ENCODE results near the gene TMCC2.

The TMCC2 gene

DNA sequence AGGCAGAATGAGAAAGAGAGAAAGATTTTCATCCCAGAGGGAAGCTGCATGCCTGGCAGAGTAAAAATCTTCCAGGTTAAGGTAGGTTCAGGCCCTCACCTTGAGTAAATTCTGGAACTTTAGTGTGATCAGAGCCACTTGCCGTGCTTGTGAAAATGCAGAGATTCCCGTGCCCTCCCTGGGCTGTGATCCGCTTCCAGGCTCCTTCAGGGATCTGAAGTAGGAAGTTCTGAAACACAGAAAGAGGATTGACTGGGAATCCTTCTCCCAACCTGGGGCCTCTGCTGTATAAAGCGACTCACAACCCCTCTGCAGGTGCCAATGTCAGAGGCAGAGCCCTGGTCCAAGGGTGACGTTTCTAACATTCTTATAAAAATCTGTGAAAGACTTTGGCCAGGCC lies 67.2 kb downstream of the TMCC2 start:
- TF ChIP-seq FOXP2 (optimal IDR thresholded peaks at IDR 0.05; ENCODE audit: borderline replicate concordance, extremely low read depth, extremely low read length, insufficient read depth) (no peak), SIN3A (IDR thresholded peaks at IDR 0.05; ENCODE audit: borderline replicate concordance, insufficient read depth, low read length) (no peak), TAF1 (IDR thresholded peaks at IDR 0.05; ENCODE audit: borderline replicate concordance, insufficient read depth, low read length) (no peak), POLR2AphosphoS5 (IDR thresholded peaks at IDR 0.05; ENCODE audit: low read depth, low read length) (no peak)
- TF ChIP-seq, protein P1, sequence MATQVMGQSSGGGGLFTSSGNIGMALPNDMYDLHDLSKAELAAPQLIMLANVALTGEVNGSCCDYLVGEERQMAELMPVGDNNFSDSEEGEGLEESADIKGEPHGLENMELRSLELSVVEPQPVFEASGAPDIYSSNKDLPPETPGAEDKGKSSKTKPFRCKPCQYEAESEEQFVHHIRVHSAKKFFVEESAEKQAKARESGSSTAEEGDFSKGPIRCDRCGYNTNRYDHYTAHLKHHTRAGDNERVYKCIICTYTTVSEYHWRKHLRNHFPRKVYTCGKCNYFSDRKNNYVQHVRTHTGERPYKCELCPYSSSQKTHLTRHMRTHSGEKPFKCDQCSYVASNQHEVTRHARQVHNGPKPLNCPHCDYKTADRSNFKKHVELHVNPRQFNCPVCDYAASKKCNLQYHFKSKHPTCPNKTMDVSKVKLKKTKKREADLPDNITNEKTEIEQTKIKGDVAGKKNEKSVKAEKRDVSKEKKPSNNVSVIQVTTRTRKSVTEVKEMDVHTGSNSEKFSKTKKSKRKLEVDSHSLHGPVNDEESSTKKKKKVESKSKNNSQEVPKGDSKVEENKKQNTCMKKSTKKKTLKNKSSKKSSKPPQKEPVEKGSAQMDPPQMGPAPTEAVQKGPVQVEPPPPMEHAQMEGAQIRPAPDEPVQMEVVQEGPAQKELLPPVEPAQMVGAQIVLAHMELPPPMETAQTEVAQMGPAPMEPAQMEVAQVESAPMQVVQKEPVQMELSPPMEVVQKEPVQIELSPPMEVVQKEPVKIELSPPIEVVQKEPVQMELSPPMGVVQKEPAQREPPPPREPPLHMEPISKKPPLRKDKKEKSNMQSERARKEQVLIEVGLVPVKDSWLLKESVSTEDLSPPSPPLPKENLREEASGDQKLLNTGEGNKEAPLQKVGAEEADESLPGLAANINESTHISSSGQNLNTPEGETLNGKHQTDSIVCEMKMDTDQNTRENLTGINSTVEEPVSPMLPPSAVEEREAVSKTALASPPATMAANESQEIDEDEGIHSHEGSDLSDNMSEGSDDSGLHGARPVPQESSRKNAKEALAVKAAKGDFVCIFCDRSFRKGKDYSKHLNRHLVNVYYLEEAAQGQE (IDR thresholded peaks at IDR 0.05; ENCODE audit: insufficient read depth in 1 of 2, low read depth in 2 of 2, low read length in 2 of 2): no peak

DNA sequence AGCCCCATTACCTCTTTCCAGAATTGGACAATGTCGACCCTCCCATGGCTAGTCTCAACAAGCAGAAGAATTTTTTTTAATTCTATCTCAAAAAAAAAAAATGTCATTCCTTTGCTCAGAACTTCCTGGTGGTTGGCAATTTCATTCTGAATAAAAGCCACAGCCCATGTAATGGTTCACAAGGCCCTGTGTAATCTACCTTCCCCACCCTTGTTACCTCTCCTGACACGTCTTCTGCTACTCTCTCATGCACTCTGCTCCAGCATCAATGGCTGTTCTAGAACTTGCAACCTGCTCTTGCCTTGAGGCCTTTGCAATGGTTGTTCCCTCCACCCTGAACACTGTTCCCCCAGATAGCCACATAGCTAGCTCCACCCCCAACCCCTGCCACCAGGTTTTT lies 68.4 kb downstream of the TMCC2 start:
- TF ChIP-seq SIN3A (IDR thresholded peaks at IDR 0.05; ENCODE audit: borderline replicate concordance, insufficient read depth, low read length) (no peak), TAF1 (IDR thresholded peaks at IDR 0.05; ENCODE audit: borderline replicate concordance, insufficient read depth, low read length) (no peak), POLR2AphosphoS5 (IDR thresholded peaks at IDR 0.05; ENCODE audit: low read depth, low read length) (no peak), FOXP2 (optimal IDR thresholded peaks at IDR 0.05; ENCODE audit: borderline replicate concordance, extremely low read depth, extremely low read length, insufficient read depth) (no peak)
- TF ChIP-seq, protein P1 (IDR thresholded peaks at IDR 0.05; ENCODE audit: insufficient read depth in 1 of 2, low read depth in 2 of 2, low read length in 2 of 2): no peak

DNA sequence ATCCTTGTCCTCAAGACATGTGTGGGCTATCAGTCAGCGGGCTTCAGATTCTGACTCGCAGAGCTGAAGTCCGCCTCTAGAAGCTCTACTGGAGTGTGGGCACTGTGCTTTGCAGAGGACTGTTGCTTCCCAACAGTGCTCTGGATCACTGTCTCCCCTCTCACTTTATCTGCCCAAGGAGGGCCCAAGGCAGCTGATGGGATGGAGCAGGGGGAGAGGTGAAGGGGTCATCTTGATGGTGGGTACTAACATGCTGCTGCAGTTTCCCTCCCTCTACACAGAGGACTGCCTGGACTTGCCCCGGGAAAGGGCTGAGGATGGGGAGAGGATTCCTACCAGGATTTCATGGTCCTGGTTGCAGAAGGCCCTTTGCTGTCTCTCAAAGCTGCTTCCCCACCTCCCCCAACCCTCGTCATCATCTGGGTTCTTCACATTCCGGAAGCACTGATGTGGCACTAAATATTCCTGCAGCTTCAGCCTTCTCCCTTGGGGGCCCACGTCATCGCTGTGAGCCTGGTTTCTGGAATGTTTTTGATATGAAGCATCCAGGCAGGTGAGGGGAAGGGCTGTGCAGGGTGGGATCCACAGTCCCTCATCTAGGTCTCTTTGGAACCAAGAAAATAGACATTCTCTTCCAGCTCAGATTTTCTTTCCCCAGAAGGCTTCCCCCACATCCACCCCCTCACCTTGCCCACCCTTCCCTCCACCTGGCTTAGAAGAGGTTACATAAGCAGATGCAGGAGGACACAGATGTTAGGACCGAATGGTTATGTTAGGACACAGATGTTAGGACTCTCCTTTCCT lies 70.6 kb downstream of the TMCC2 start:
- TF ChIP-seq SIN3A (IDR thresholded peaks at IDR 0.05; ENCODE audit: borderline replicate concordance, insufficient read depth, low read length): no peak
- TF ChIP-seq, protein P1 (IDR thresholded peaks at IDR 0.05; ENCODE audit: insufficient read depth in 1 of 2, low read depth in 2 of 2, low read length in 2 of 2): no peak
- no peak for TF ChIP-seq FOXP2 (optimal IDR thresholded peaks at IDR 0.05; ENCODE audit: borderline replicate concordance, extremely low read depth, extremely low read length, insufficient read depth)
- no peak for TF ChIP-seq TAF1 (IDR thresholded peaks at IDR 0.05; ENCODE audit: borderline replicate concordance, insufficient read depth, low read length)
- no peak for TF ChIP-seq POLR2AphosphoS5 (IDR thresholded peaks at IDR 0.05; ENCODE audit: low read depth, low read length)

DNA sequence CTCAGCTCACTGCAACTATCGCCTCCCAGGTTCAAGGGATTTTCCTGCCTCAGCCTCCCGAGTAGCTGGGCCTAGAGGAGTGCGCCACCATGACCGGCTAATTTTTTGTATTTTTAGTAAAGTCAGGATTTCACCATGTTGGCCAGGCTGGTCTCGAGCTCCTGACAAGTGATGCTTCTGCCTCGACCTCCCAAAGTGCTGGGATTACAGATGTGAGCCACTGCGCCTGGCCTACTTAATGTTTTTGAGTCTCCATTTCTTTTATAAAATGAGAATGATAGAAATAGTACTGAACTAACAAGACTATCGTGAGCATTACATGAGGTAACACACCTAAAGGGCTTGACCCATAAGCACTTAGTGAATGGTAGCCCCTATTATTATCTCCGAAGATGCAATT lies 72.4 kb downstream of the TMCC2 start:
- no peak for TF ChIP-seq FOXP2 (optimal IDR thresholded peaks at IDR 0.05; ENCODE audit: borderline replicate concordance, extremely low read depth, extremely low read length, insufficient read depth)
- TF ChIP-seq, protein P1 (IDR thresholded peaks at IDR 0.05; ENCODE audit: insufficient read depth in 1 of 2, low read depth in 2 of 2, low read length in 2 of 2): no peak
- TF ChIP-seq POLR2AphosphoS5 (IDR thresholded peaks at IDR 0.05; ENCODE audit: low read depth, low read length): no peak
- TF ChIP-seq TAF1 (IDR thresholded peaks at IDR 0.05; ENCODE audit: borderline replicate concordance, insufficient read depth, low read length): no peak
- TF ChIP-seq SIN3A (IDR thresholded peaks at IDR 0.05; ENCODE audit: borderline replicate concordance, insufficient read depth, low read length): no peak
